GM12873 (cell line): ENCODE measurements around the gene GRIK2.

ENCODE experiments used
- TF ChIP-seq, protein P1 (sequence below): IDR thresholded peaks from 2 replicates; pipeline ENCODE4 v1.5.1; 2012; ENCODE audit warnings: low read depth, mild to moderate bottlenecking, moderate library complexity, low read length, control low read depth; ENCODE audit not compliant: insufficient read depth; ENCODE audit errors: missing control alignments

GRIK2 gene

DNA sequence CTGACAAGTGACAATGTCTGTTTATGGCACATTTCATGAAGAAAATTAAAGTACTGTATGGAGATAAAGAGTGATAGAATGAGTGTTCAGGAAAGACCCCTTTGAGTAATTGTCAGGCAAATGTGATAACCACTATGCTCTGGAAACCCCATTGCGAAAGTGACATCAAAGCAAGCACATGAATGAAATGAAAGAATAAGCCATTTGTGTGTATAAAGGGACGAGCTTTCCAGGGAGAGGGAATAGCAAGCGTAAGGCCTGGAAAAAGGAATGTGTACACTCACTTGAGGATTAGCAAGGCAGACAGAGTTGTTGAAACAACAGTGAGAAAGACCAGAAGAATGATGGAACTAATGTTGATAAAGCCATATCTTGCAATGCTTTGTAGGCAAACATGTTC, 490.0 kb downstream of the GRIK2 start:
- TF ChIP-seq, protein P1, sequence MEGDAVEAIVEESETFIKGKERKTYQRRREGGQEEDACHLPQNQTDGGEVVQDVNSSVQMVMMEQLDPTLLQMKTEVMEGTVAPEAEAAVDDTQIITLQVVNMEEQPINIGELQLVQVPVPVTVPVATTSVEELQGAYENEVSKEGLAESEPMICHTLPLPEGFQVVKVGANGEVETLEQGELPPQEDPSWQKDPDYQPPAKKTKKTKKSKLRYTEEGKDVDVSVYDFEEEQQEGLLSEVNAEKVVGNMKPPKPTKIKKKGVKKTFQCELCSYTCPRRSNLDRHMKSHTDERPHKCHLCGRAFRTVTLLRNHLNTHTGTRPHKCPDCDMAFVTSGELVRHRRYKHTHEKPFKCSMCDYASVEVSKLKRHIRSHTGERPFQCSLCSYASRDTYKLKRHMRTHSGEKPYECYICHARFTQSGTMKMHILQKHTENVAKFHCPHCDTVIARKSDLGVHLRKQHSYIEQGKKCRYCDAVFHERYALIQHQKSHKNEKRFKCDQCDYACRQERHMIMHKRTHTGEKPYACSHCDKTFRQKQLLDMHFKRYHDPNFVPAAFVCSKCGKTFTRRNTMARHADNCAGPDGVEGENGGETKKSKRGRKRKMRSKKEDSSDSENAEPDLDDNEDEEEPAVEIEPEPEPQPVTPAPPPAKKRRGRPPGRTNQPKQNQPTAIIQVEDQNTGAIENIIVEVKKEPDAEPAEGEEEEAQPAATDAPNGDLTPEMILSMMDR: no peak

DNA sequence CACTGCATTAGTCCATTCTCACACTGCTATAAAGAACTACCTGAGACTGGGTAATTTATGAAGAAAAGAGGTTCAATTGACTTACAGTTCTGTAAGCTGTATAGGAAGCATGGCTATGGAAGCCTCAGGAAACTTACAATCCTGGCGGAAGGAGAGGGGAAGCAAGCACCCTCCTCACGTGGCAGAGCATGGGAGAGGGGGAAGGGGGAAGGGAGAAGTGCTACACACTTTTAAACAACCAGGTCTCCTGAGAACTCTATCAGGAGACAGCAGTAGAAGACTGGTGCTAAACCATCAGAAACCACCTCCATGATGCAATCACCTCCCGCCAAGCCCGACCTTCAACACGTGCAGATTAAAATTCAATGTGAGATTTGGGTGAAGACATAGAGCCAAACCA, 494.0 kb downstream of the GRIK2 start:
- TF ChIP-seq, protein P1: no peak

DNA sequence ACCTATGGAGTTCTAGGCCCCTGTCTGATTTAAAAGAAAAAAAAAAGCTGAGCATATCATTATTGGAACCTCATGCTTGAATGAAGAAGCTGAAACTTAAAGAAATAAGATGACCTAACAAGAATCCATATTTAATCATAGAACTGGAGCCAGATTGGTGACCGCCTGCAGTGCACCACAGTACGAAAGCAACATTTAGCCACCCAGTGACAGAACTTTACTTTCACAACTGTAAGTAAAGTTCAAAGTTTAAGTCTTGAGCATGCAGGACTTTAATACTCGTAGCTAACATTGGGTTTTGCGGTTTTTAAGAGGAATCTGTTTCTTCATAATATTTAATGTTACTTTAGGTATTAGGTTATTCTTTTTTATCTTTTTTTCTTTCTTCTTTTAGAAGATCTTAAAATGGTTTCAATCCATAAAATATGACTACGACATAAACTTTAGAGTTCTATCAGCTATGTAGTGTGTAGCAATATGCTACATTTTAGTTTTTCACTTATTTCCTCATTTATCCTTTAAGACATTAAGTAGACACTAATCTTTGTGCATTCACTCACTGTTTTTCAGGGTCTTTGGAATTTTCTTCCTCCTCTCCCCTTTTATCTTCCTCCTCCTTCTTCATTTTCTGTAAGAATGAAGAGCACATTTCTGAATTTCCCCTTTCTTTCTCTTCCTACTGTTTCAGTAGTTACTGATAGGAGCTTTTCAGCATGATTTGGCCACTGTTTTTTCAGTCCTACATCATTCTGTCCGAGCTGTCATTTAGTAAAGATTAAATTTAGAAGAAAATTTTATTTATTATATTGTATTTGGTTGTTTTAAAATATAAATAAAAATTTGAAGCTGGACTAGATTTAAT, 514.1 kb downstream of the GRIK2 start:
- TF ChIP-seq, protein P1: no peak

DNA sequence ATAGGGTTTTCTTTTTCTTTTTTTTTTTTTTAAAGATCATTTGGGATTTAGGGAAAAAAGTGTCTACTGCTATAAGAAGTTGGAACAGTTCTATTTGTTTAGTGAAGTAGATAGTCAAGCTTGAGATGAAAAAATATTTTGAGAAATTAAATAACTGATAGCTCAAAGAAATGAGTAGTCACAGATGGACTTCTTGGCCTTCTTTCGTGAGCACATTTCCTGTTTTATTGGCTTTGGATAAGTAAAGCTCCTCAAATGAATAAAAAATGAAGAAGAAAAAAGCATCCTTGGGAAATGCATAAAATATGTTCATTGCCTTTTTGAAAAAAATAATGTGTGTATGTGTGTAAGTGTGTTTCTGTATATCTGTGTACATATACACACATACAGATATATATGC, 515.9 kb downstream of the GRIK2 start:
- TF ChIP-seq, protein P1: no peak

DNA sequence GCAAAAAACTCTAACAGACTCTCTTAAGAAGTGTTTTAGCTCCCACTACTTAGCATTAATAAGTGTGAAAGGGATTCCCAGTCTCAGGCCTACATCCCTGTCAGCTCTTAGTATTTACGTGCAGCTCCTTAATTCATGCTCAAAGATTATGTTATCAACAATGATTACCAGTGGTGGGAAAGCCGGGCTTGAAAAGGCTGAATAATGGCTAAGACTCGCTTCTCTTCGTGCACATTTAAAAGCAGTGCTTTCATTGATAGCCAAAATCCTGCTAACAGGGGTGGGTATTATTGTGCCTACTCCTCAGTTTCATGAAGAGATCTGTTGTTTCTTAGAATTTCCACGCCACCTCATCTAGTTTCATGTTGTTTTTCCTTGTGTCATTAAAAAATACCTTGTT, 518.8 kb downstream of the GRIK2 start:
- TF ChIP-seq, protein P1: no peak

DNA sequence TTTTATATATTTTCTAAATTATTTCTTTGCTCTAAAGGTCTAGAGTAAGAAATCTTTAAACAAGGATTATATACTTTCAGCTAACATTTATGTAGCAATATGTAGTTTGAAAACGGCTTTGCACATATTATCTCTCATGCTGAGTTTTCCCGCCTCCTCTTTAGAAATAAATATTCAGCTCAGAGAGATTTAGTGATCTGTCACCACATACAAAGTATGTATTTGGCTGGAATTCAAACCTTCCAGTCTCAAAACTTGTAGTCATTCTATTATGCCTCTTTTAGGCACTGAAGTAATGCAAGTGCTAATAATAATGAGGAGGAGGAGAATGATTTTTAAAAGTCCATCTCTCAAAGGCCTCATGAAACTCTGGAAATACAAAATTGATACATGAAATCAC, 525.0 kb downstream of the GRIK2 start:
- TF ChIP-seq, protein P1: no peak

DNA sequence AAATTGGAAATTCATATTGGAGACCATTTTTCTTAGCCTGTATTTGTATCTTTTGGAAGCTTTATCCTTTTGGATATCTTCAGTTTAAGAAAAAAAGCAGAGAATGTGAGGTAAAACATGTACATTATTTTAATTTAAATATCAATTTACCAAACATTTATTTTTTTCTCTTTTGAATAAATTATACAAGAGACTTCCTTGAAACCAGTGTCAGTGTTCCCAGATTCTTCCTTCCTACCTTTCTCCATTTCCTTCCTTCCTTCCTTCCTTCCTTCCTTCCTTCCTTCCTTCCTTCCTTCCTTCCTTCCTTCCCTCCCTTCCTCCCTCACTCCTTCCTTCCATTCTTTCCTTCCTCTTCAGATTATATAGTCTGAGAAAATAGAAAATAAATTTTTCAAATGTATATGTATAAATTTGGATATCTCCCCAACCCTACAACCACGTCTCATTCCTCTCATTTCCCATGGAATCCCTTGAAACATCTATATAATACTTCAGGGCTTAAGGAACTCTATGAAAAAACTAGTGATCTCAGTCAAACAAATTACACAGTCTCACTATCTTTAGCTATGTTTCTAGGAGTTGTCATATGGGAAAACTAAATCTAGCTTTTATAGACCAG, 528.4 kb downstream of the GRIK2 start:
- TF ChIP-seq, protein P1: no peak
